Stimulated activated memory B cell treated with anti-CD40 and anti-IgM and Interleukin-4, amounts not matched to agents 10 μg/mL and 1 μg/mL and 100 μg/mL, for 72 hours (primary cell): Measurements from ENCODE around the gene TLE2.

Experiments used
- ATAC-seq: fragments of 150-1000 bp; cut with Tn5 transposase; 2 replicates; pipeline ENCODE4 v1.10.0; 2021
- H3K27ac Mint-ChIP-seq: one replicate; pipeline ENCODE4 v1.8.0; 2022; ENCODE audit warnings: mild to moderate bottlenecking, mixed read lengths
- H3K27me3 Mint-ChIP-seq: one replicate; pipeline ENCODE4 v1.8.0; 2022; ENCODE audit warnings: mixed read lengths
- H3K36me3 Mint-ChIP-seq: one replicate; pipeline ENCODE4 v1.8.0; 2022; ENCODE audit warnings: mixed read lengths
- H3K4me1 Mint-ChIP-seq: one replicate; pipeline ENCODE4 v1.8.0; 2022; ENCODE audit warnings: mixed read lengths
- H3K4me3 Mint-ChIP-seq: one replicate; pipeline ENCODE4 v1.8.0; 2022; ENCODE audit warnings: mild to moderate bottlenecking, moderate library complexity, mixed read lengths
- H3K9me3 Mint-ChIP-seq: one replicate; pipeline ENCODE4 v1.8.0; 2022; ENCODE audit warnings: mixed read lengths

The TLE2 gene

GRCh38 chr19:3034656-3035541, 5.8 kb upstream of the TLE2 start:
- Mint-ChIP-seq H3K27me3 (peaks cover 48% of the 10 kb centered on the region), H3K27ac (peak overlapping the region; percentile 91), H3K9me3 (no peaks in the 10 kb centered on the region), H3K4me3 (peak overlapping the region; percentile 89), H3K4me1 (peaks cover 29% of the 10 kb centered on the region), H3K36me3 (no peaks in the 10 kb centered on the region)
- ATAC-seq: no peak

GRCh38 chr19:3034406-3034655, 5.3 kb upstream of the TLE2 start:
- no peak for ATAC-seq
- H3K9me3 Mint-ChIP-seq: no peaks in the 10 kb centered on the region
- H3K27ac Mint-ChIP-seq: peak overlapping the region; percentile 91
- peaks cover 24% of the 10 kb centered on the region for H3K4me1 Mint-ChIP-seq
- H3K36me3 Mint-ChIP-seq: no peaks in the 10 kb centered on the region
- H3K27me3 Mint-ChIP-seq: peaks cover 51% of the 10 kb centered on the region
- H3K4me3 Mint-ChIP-seq: no peak overlapping the region

GRCh38 chr19:3033595-3034405, 4.7 kb upstream of the TLE2 start:
- ATAC-seq: no peak
- peaks cover 51% of the 10 kb centered on the region for H3K27me3 Mint-ChIP-seq
- H3K9me3 Mint-ChIP-seq: no peaks in the 10 kb centered on the region
- H3K27ac Mint-ChIP-seq: peak overlapping the region; percentile 91
- no peaks in the 10 kb centered on the region for H3K36me3 Mint-ChIP-seq
- H3K4me3 Mint-ChIP-seq: no peak overlapping the region
- peaks cover 23% of the 10 kb centered on the region for H3K4me1 Mint-ChIP-seq

- Mint-ChIP-seq H3K27ac (no peak overlapping the region), H3K4me3 (no peak overlapping the region), H3K9me3 (no peaks in the 10 kb centered on the region), H3K27me3 (peaks cover 67% of the 10 kb centered on the region), H3K36me3 (no peaks in the 10 kb centered on the region), H3K4me1 (peaks cover 19% of the 10 kb centered on the region)
- ATAC-seq: no peak
These were observed 2.5 kb upstream of the TLE2 start for GRCh38 chr19:3031607-3031867.

- no peaks in the 10 kb centered on the region for H3K36me3 Mint-ChIP-seq
- H3K27me3 Mint-ChIP-seq: peaks cover 77% of the 10 kb centered on the region
- ATAC-seq: peak; percentile 40
- peak overlapping the region; percentile 66 for H3K4me3 Mint-ChIP-seq
- H3K9me3 Mint-ChIP-seq: no peaks in the 10 kb centered on the region
- peaks cover 11% of the 10 kb centered on the region for H3K4me1 Mint-ChIP-seq
- H3K27ac Mint-ChIP-seq: no peak overlapping the region
These were observed 595 bp downstream of the TLE2 start for GRCh38 chr19:3028305-3029064.

- no peak overlapping the region for H3K4me3 Mint-ChIP-seq
- no peak for ATAC-seq
- no peaks in the 10 kb centered on the region for H3K9me3 Mint-ChIP-seq
- no peak overlapping the region for H3K27ac Mint-ChIP-seq
- H3K36me3 Mint-ChIP-seq: no peaks in the 10 kb centered on the region
- peaks cover 11% of the 10 kb centered on the region for H3K4me1 Mint-ChIP-seq
- peaks cover 77% of the 10 kb centered on the region for H3K27me3 Mint-ChIP-seq
These were observed 1.1 kb downstream of the TLE2 start for GRCh38 chr19:3027981-3028304.

GRCh38 chr19:3027292-3027691, 1.8 kb downstream of the TLE2 start:
- Mint-ChIP-seq H3K4me3 (no peak overlapping the region), H3K9me3 (no peaks in the 10 kb centered on the region), H3K27ac (no peak overlapping the region), H3K27me3 (peaks cover 75% of the 10 kb centered on the region), H3K36me3 (no peaks in the 10 kb centered on the region), H3K4me1 (peaks cover 11% of the 10 kb centered on the region)
- no peak for ATAC-seq

GRCh38 chr19:3026768-3027167, 2.3 kb downstream of the TLE2 start:
- peaks cover 71% of the 10 kb centered on the region for H3K27me3 Mint-ChIP-seq
- no peak overlapping the region for H3K27ac Mint-ChIP-seq
- H3K4me1 Mint-ChIP-seq: peaks cover 11% of the 10 kb centered on the region
- H3K4me3 Mint-ChIP-seq: no peak overlapping the region
- H3K36me3 Mint-ChIP-seq: no peaks in the 10 kb centered on the region
- no peaks in the 10 kb centered on the region for H3K9me3 Mint-ChIP-seq
- no peak for ATAC-seq

- ATAC-seq: no peak
- no peaks in the 10 kb centered on the region for H3K36me3 Mint-ChIP-seq
- H3K27me3 Mint-ChIP-seq: peaks cover 64% of the 10 kb centered on the region
- no peak overlapping the region for H3K4me3 Mint-ChIP-seq
- H3K27ac Mint-ChIP-seq: no peak overlapping the region
- H3K9me3 Mint-ChIP-seq: no peaks in the 10 kb centered on the region
- H3K4me1 Mint-ChIP-seq: peaks cover 11% of the 10 kb centered on the region
These were observed 3.6 kb downstream of the TLE2 start for GRCh38 chr19:3025549-3025886.

- Mint-ChIP-seq H3K9me3 (no peaks in the 10 kb centered on the region), H3K27ac (no peak overlapping the region), H3K4me3 (no peak overlapping the region), H3K4me1 (peaks cover 11% of the 10 kb centered on the region), H3K27me3 (peaks cover 64% of the 10 kb centered on the region), H3K36me3 (no peaks in the 10 kb centered on the region)
- ATAC-seq: no peak
These were observed 4.1 kb downstream of the TLE2 start for GRCh38 chr19:3024870-3025548.

- Mint-ChIP-seq H3K9me3 (no peaks in the 10 kb centered on the region), H3K27ac (no peak overlapping the region), H3K4me3 (no peak overlapping the region), H3K36me3 (no peaks in the 10 kb centered on the region), H3K4me1 (peaks cover 11% of the 10 kb centered on the region), H3K27me3 (peaks cover 65% of the 10 kb centered on the region)
- no peak for ATAC-seq
These were observed 4.6 kb downstream of the TLE2 start for GRCh38 chr19:3024509-3024869.

GRCh38 chr19:3020321-3020960, 8.6 kb downstream of the TLE2 start:
- ATAC-seq: no peak

GRCh38 chr19:3019211-3019854, 9.7 kb downstream of the TLE2 start:
- no peak overlapping the region for H3K27ac Mint-ChIP-seq
- no peak for ATAC-seq
- H3K9me3 Mint-ChIP-seq: no peaks in the 10 kb centered on the region
- H3K4me3 Mint-ChIP-seq: no peak overlapping the region
- peaks cover under 1% of the 10 kb centered on the region for H3K4me1 Mint-ChIP-seq
- H3K27me3 Mint-ChIP-seq: peaks cover 41% of the 10 kb centered on the region
- H3K36me3 Mint-ChIP-seq: no peaks in the 10 kb centered on the region

More at GRCh38 chr19:3020321-3020960, 8.6 kb downstream of the TLE2 start:
- H3K27ac Mint-ChIP-seq: no peak overlapping the region
- peaks cover 46% of the 10 kb centered on the region for H3K27me3 Mint-ChIP-seq
- H3K9me3 Mint-ChIP-seq: no peaks in the 10 kb centered on the region
- H3K4me1 Mint-ChIP-seq: peaks cover 11% of the 10 kb centered on the region
- no peak overlapping the region for H3K4me3 Mint-ChIP-seq
- no peaks in the 10 kb centered on the region for H3K36me3 Mint-ChIP-seq

- no peak overlapping the region for H3K27ac Mint-ChIP-seq
- no peak overlapping the region for H3K4me3 Mint-ChIP-seq
- H3K9me3 Mint-ChIP-seq: no peaks in the 10 kb centered on the region
- ATAC-seq: no peak
- no peaks in the 10 kb centered on the region for H3K4me1 Mint-ChIP-seq
- H3K27me3 Mint-ChIP-seq: peaks cover 40% of the 10 kb centered on the region
- no peaks in the 10 kb centered on the region for H3K36me3 Mint-ChIP-seq
These were observed 11.2 kb downstream of the TLE2 start for GRCh38 chr19:3017923-3018322.
